ENCODE results near the gene FRMD7. TPM values are rescaled to one million over a fixed set of nuclear protein-coding genes. Genes with fewer than 3 reads are reported as not detected.
"Not testable (repeated sequence)": the region's sequence is repeated elsewhere in the genome, so short reads cannot be mapped to it uniquely, and the experiment has no call there.

The FRMD7 gene
- total and polyA plus RNA-seq, 2 of the 13 experiments (the other 11 are each of a cell fraction or from before 2014, with no cell fraction given): 0.04 TPM; not detected in 1

DNA sequence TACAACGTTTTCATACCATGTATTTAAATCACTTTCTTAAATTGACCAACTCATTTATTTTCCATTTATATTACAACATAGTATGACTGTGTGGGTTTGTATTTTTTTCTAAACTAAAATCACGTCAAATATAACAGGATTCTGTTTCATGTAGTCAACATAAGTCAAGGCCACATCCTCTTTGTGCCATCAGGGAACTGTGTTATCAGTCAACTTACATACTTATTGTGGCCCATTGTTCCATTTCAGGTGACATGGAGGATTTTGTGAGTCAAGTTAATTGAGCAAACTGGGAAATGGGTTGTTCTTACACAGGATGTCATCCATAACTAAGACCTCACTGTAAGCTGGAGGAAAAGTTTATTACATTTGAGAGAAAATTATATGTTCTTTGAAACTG is 68.8 kb downstream of the FRMD7 start (continued):
- TF ChIP-seq ZNF839 (CRISPR knock-in tag; IDR thresholded peaks at IDR 0.05; ENCODE audit: borderline replicate concordance): no peak
- no peak for TF ChIP-seq ZNF550 (CRISPR knock-in tag; IDR thresholded peaks at IDR 0.05; ENCODE audit: borderline replicate concordance)
- TF ChIP-seq ZNF891 (CRISPR knock-in tag; IDR thresholded peaks at IDR 0.05): no peak

DNA sequence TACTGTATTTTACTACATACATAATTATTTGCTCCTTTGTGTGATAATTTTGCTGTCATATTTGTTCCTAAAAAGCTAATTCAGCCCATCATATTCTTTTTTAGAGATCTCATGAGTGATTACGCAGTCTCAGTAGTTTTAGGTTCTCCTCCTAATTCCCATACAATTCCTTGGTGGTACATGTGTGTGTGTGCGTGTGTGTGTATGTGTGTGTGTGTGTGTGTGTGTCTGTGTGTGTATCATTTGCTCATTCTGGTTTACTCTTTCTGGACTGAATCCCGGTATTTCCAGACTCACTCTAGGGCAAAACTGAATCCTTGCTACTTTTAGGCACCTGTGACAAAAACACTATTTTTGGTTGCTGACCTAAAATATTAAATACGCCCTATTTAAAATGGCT is 69.8 kb downstream of the FRMD7 start:
- no peaks in the 10 kb centered on the region for H3K9me3 ChIP-seq (ENCODE audit: low read length)
- H3K27ac ChIP-seq (ENCODE audit: extremely low read length, insufficient read depth, low read length): no peak overlapping the region
- H2AFZ ChIP-seq (ENCODE audit: low read length): no peak overlapping the region
- ATAC-seq (no peak), DNase-seq (ENCODE audit: low spot score) (no peak), FAIRE-seq (no peak)
- H3K27me3 ChIP-seq (ENCODE audit: control insufficient read depth in 1 of 2, insufficient read depth in 2 of 2, low read length in 2 of 2): no peaks in the 10 kb centered on the region
- 97% methylated on average over 4 of the region's 4 CpGs for WGBS (ENCODE audit: low lambda C conversion rate)
- intact Hi-C loops (cut with micrococcal nuclease; ENCODE audit: unreplicated experiment): no loop called here
- ChIA-PET CTCF (ENCODE audit: low intra/inter-chr PET ratio, low total read pairs) (no interaction called here), POLR2A (no interaction called here)
- no peaks in the 10 kb centered on the region for H3K79me2 ChIP-seq (ENCODE audit: insufficient read depth, low read length)
- TF ChIP-seq ZBTB8A (CRISPR knock-in tag; IDR thresholded peaks at IDR 0.05; ENCODE audit: borderline replicate concordance, low read depth) (no peak), MBNL3 (CRISPR knock-in tag; conservative IDR thresholded peaks at IDR 0.05) (no peak), TEAD2 (CRISPR knock-in tag; IDR thresholded peaks at IDR 0.05) (no peak), ZNF577 (CRISPR knock-in tag; IDR thresholded peaks at IDR 0.05; ENCODE audit: borderline replicate concordance, low read depth) (no peak), HOXD1 (CRISPR knock-in tag; IDR thresholded peaks at IDR 0.05) (no peak)
- TF ChIP-seq, protein P1, sequence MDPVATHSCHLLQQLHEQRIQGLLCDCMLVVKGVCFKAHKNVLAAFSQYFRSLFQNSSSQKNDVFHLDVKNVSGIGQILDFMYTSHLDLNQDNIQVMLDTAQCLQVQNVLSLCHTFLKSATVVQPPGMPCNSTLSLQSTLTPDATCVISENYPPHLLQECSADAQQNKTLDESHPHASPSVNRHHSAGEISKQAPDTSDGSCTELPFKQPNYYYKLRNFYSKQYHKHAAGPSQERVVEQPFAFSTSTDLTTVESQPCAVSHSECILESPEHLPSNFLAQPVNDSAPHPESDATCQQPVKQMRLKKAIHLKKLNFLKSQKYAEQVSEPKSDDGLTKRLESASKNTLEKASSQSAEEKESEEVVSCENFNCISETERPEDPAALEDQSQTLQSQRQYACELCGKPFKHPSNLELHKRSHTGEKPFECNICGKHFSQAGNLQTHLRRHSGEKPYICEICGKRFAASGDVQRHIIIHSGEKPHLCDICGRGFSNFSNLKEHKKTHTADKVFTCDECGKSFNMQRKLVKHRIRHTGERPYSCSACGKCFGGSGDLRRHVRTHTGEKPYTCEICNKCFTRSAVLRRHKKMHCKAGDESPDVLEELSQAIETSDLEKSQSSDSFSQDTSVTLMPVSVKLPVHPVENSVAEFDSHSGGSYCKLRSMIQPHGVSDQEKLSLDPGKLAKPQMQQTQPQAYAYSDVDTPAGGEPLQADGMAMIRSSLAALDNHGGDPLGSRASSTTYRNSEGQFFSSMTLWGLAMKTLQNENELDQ (CRISPR knock-in tag; IDR thresholded peaks at IDR 0.05; ENCODE audit: borderline replicate concordance): no peak
- TF ChIP-seq, protein P2, sequence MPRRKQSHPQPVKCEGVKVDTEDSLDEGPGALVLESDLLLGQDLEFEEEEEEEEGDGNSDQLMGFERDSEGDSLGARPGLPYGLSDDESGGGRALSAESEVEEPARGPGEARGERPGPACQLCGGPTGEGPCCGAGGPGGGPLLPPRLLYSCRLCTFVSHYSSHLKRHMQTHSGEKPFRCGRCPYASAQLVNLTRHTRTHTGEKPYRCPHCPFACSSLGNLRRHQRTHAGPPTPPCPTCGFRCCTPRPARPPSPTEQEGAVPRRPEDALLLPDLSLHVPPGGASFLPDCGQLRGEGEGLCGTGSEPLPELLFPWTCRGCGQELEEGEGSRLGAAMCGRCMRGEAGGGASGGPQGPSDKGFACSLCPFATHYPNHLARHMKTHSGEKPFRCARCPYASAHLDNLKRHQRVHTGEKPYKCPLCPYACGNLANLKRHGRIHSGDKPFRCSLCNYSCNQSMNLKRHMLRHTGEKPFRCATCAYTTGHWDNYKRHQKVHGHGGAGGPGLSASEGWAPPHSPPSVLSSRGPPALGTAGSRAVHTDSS (CRISPR knock-in tag; conservative IDR thresholded peaks at IDR 0.05): no peak
- peaks cover 0 to 4% of the 10 kb centered on the region in 2 experiments; a peak in 2 of 5 replicates for H3K36me3 ChIP-seq (replicated peaks in 1 of 2; ENCODE audit: control insufficient read depth in 1 of 2, insufficient read depth in 2 of 2, low read length in 2 of 2)
- no peak overlapping the region for H3K4me2 ChIP-seq (ENCODE audit: low read depth, low read length)
- no TSS peak for BruUV-seq (replicated peaks)
- H3K9ac ChIP-seq (ENCODE audit: insufficient read depth, low read depth, low read length): no peak overlapping the region
- no peaks in the 10 kb centered on the region for H3K4me1 ChIP-seq (ENCODE audit: insufficient read depth, low read length)
- in situ Hi-C loops (cut with HindIII; ENCODE audit: extremely low pct_ligation_motif_present, low pct_unique_long_range_greater_than_20kb): no loop called here
- no peaks in the 10 kb centered on the region for H4K20me1 ChIP-seq (ENCODE audit: insufficient read depth, low read length)
- no peak overlapping the region for H3K4me3 ChIP-seq (replicated peaks in 1 of 3; ENCODE audit: insufficient read depth in 1 of 3, low read depth in 2 of 3, low read length in 3 of 3)

DNA sequence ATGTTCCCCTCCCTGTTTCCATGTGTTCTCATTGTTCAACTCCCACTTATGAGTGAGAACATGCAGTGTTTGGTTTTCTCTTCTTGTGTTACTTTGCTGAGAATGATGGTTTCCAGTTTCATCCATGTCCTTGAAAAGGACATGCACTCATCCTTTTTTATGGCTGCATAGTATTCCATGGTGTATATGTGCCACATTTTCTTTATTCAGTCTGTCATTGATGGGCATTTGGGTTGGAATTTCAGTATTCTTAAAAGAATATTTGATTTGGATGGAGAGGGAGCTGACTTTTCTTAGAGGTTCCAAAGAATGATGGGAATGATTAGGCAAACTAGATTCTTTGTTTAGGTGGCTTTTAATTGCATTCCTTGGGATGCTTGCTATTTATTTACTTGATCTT is 76.0 kb downstream of the FRMD7 start:
- ATAC-seq; H4K20me1 ChIP-seq (ENCODE audit: insufficient read depth, low read length); in situ Hi-C loops (cut with HindIII; ENCODE audit: extremely low pct_ligation_motif_present, low pct_unique_long_range_greater_than_20kb): not testable (repeated sequence)

More for the DNA sequence above, 76.0 kb downstream of the FRMD7 start:
- FAIRE-seq; H3K4me3 ChIP-seq (replicated peaks in 1 of 3; ENCODE audit: insufficient read depth in 1 of 3, low read depth in 2 of 3, low read length in 3 of 3); DNase-seq (ENCODE audit: low spot score); H3K4me1 ChIP-seq (ENCODE audit: insufficient read depth, low read length); intact Hi-C loops (cut with micrococcal nuclease; ENCODE audit: unreplicated experiment); H3K79me2 ChIP-seq (ENCODE audit: insufficient read depth, low read length); H2AFZ ChIP-seq (ENCODE audit: low read length); H3K9ac ChIP-seq (ENCODE audit: insufficient read depth, low read depth, low read length); H3K27me3 ChIP-seq (ENCODE audit: control insufficient read depth in 1 of 2, insufficient read depth in 2 of 2, low read length in 2 of 2); BruUV-seq (replicated peaks); H3K4me2 ChIP-seq (ENCODE audit: low read depth, low read length); CTCF ChIA-PET (ENCODE audit: low intra/inter-chr PET ratio, low total read pairs); H3K27ac ChIP-seq (ENCODE audit: extremely low read length, insufficient read depth, low read length); H3K36me3 ChIP-seq (replicated peaks in 1 of 2; ENCODE audit: control insufficient read depth in 1 of 2, insufficient read depth in 2 of 2, low read length in 2 of 2); H3K9me3 ChIP-seq (ENCODE audit: low read length); POLR2A ChIA-PET: not testable (repeated sequence)
